HG03558 (cell line): ENCODE data around the gene LSAMP.

Experiments used
- ATAC-seq: cut with Tn5 transposase; IDR thresholded peaks from one replicate; pipeline ENCODE4 v1.9.1; 2021; ENCODE audit warnings: moderate number of reproducible peaks; ENCODE audit not compliant: unreplicated experiment; ENCODE audit errors: extremely low read depth

The LSAMP gene

DNA sequence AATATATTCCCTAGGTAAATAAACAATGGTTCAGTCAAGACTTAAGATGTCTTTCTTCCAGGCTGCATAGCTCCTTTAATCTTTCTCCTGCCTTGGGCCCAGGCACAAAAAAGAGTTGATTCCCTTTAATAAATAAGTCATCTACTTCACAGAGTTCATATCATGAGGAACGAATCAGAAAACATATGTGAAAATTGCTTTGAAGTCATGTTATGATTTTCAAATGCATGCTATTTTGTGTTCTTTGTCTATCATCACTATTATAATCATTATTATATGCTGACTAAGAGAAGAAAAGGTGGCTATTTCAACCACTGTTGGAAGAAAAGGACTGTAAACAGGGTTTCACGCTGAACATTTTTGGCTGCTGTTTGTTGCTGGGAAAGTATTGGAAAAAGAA, 70.4 kb downstream of the LSAMP start:
- ATAC-seq: no peak

DNA sequence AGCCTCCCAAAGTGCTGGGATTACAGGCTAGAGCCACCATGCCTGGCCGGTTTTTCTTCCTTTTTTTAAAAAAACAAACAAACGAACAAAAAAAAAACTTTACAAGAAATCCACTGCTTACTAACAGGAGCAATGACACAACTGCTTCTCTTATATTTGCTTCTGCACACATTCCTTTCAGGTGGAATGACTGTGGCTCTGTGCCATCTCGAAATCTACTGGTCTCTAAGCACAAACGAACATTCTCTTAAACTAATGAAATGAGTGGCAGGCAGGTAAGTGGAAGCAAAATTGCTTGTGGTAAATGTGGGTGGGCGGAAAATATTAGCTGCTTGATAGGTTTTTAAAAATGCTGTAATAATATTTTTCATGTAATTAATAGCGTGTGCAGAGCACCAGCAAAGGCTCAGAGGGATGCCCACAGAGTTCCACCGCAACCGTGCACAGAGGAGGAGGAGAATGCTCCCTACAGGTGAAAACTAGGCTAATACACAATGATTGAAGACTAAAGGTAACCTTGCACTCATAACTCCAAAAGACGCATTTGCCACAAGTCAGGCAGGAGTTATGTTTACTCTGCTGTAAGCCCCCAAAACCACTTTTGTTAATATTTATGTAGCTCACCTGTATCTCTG, 77.4 kb downstream of the LSAMP start:
- no peak for ATAC-seq

DNA sequence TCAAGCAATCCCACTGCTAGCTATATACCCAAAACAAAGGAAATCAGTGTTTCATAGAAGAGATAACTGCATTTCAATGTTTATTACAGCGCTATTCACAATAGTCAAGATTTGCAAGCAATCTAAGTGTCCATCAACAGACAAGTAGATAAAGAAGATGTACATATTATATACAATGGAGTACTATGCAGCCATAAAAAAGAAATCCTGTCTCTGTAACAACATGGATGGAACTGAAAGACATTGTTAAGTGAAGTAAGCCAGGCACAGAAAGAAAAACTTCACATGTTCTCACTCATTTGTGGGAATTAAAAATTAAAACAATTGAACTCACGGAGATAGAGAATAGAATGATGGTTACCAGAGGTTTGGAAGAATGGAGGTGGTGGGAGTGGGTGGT, 89.2 kb downstream of the LSAMP start:
- ATAC-seq: no peak

DNA sequence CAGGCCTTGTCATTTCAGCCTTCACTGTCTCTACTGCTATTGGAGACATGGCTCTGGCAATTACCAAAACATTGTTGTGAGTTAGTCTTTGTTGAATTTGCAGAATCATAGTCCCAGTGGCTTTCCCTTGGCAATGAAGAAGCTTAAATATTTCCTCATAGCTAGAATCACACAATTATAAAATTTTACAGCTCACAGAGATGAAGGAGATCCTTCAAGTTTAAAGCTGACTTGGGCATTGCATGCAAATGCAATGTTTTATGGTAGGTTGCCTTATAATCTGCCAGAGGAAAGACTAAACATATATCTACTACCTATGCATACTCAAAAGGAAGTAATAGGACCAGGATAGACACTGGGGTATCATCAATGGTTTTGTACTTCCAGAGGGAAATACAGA, 90.9 kb downstream of the LSAMP start:
- ATAC-seq: no peak

DNA sequence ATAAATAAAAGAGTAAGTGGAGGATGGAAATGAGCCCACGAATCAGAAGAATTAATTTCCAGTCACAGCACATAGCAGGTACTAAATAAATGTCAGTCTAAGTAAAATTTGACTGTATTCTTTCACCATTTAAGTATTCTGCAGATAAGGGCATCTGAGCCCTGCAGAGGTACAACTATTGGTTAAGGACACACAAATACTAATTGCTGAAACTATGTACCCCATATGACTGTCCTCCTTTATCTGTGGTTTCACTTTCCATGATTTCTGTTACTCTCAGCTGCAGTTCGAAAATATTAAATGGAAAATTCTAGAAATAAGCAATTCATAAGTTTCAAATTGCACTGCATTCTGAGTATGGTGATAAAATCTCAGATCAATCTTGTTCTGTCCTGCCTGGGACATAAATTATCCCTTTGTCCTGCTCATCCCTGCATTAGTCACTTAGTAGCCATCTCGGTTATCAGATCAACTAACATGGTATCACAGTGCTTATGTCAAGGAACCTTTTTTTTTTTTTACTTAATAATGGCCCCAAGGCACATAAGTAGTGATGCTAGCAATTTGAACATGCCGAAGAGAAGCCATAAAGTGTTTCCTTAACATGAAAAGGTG, 95.1 kb downstream of the LSAMP start:
- no peak for ATAC-seq

DNA sequence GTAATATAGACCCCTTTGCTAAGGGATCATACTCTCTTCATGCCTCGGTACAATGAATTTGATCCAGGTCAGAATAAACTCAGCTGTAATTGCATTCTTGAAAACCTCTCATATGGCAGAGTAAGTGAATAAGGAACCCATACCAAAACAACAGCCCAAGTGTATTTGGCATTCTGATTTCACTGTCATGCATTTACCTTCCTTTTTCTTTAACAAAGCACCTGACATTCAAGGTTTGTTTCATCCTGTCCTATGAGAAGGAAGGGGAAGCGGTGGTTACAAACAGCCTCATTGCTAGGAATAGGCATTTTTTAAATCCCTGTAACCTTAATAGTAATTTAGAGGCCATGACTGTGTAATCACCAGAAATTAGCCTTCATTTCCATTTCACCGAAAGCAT, 97.1 kb downstream of the LSAMP start:
- no peak for ATAC-seq

DNA sequence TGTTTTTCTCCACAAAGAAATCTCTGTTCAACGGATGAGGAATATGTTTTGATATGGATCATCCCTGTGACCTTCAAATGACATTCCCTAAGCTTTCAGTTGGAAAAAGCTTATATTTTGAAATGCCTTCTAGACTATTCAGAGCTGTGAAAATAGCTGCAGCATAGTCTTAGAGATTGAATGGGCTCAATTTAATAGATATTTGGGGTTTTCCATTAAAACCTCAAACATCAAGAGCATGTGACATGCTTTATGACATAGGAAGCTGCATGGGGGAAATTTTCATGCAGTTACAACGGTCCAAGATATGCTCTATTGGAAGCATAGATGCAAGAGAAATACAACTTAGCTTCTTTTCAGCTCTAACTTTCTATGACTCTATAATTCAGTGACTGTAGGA, 102.8 kb downstream of the LSAMP start:
- no peak for ATAC-seq

DNA sequence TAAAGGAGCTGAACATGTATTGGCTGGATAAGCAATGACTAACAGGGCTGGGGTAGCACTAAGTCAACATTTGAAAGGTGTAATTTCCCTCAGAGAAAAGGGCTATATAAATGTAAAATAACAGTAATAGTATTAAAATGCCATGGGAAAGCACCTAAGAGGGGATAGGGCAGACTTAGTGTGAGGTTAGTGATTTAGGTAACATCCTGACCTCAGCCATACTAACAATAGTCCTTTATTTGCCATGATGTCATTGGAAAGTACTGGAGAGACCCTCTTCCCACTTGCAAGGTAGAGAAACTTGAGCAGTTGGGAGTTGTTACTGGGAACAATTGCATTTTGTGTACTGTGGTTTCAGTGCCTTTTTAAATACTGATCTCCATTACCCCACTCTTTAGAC, 103.4 kb downstream of the LSAMP start:
- ATAC-seq: no peak

DNA sequence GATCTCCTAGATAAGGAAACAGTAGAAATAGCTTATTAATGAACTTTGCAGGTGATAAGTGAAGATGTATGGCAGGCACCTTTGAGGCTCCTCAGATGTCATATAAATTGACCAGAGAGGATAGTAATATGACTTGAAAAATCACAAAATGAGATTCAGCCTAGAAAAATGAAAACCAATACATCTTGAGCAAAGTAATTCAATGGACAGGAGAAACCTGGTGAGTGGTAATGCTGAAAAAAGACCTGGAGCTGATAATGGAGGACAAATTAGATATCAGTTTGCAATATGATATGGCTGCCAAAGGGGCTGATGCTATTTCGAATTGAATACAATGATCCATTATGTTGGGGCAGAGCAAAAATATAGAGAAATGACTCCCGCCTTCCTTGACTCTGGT, 103.9 kb downstream of the LSAMP start:
- ATAC-seq: no peak

DNA sequence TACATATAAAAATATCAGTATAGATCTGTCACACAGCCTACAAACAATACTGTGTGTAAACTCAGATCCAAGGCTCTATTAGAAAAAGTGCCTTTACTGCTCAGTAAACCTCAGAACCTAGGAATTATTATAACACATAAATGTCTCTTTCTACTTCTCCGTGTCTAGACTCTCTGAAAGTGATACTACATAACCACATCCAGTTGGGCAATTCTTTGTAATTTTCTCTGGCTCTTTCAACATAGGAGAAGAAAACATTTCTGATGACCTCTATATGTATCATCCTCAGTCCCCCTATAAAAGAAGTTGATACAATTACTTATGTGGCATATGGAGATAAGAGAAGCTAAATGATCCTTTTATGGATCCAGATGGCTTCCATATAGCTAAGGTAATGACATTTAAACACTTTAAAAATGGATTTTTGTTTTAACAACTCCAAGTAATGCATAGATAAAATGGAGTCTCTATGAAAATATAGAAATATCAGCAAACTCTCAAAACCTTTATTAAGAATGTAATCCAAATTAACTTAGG, 104.5 kb downstream of the LSAMP start:
- ATAC-seq: no peak

DNA sequence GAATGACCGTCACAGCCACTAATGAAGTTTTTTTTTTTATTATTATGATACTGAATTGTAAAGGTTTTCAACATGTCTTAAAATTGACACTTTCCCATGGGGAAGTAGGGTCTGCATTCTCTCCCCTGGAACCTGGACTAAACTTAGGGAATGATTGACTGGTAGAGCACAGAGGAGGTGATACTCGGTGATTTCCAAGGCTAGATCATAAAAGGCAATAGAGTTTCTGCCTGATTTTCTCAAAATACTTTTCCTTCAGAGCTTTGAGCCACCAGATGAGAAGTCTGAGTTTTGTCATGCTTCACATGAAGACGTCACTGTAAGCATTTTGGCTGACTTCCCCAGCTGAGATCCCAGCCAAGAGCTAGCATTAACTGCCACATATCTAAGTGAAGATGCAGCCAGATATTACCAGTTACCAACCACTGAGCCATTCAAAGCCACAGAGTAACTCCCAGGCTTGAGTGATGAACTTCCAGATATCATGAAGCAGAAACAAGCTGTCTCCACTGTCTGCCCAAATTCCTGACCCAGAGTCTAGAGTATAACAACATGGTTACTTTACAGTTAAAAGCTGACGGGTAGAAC, 105.8 kb downstream of the LSAMP start:
- ATAC-seq: no peak

DNA sequence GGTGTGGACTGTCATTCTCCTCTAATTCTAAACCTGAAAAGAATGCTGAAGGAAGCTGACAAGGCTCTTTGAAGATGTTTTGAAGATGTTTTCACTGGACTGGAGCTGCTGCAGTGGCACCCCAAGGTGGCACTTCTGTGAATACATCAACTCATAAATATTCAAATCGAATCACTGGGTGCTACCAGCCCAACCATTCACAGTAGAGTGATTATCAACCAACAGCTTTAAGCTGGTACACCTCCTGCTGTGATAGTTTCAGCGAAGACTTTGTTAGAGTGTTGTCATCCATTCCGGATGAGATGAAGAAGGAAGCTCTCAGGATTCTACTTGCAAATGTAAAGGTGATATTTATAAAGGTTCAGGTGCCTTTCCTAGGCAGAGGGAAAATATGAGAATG, 106.6 kb downstream of the LSAMP start:
- ATAC-seq: no peak

DNA sequence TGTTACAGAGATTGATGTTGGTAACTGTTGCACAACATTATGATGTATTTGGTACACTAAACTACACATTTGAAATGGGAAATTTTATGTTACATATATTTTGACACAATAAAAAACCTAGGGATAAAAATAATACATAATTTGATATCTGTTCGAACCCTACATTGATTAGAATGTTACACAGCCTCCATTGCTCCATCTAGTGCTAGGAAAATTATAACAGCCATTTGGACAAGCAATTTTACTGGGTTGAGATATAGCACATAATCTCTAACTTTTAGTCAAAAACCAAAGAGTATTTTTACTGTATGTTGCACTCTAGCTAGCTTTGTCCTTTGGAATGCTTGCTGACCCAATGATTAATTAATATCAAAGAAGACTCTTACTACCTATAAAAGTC, 108.1 kb downstream of the LSAMP start:
- ATAC-seq: no peak

DNA sequence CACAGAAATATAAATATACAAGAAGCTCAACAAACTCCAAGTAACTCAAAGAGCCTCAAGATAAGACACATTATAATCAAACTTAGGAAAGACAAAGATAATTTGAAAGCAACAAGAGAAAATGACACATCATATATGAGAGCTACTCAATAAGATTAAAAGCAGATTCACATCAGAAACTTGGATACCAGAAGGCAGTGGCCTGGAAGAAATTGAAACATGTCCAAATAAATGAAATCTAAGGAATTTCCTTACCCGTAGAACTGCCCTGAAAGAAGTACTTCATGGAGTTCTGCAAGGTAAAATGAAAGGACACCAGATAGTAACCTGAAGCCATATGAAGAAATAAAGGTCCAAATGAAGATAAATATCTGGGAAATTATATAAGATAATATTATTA, 113.9 kb downstream of the LSAMP start:
- ATAC-seq: no peak

DNA sequence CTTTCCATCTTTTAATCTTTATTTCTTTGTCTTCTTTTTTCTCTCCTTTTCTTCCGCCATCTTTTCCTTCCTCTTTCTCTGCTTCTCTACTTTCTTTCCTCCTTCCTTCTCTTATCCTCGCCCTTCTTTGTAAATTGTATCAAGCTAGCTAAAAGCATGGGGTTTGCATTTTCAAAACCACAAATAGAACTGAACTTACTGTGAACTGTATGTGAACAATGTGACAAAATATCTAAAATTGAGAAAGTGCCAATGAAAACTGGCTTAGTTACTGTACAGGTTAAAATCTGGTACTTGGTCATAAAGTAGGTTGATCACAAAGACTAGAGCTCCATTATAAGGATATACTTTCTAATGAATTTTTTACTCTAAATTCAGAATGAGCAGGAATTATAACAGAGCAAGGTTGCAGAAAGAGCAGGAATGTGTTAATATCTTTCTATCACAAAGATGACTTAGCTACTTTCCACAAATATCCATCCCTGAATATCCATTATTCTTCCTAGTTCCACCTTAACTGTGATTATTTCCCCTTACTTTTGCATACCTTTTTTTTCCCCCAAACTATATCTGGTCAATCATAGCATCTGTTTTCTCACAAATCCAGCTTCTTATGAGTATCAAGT, 122.4 kb downstream of the LSAMP start:
- no peak for ATAC-seq

DNA sequence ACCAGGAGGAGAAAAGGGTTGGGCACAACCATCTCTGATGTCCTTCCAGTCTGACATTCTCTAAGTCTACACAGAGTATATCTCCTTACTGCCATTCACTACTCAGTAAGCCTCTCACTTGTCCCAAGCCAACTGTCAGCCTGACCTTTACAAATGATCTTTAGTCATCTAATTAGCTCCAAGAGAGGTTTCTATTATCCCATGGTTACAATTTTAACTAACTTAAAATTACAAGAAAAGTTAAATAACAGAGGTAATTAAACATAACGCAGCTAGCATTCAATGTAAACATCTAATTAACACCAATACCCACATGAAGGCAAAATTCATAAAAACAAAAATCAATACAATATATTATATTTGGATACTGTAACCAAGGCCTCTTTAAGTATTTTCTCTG, 126.9 kb downstream of the LSAMP start:
- ATAC-seq: no peak

DNA sequence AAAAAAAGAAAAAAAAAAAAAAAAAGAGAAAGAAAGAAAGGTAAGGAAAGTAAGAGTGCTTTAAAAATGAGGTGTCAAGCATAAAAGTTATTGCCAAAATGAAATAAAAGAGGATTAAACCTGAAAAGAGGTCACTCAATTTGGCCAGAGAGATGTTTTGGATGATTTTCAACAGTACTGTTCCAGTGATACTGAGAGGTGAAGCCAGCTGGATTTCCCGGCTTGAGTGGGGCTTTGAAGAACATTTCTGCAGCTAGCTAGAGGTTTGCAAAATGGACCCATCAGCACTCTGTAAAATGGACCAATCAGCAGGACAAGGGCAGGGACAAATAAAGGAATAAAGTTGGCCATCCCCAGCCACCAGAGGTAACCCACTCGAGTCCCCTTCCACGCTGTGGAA, 128.5 kb downstream of the LSAMP start:
- no peak for ATAC-seq

DNA sequence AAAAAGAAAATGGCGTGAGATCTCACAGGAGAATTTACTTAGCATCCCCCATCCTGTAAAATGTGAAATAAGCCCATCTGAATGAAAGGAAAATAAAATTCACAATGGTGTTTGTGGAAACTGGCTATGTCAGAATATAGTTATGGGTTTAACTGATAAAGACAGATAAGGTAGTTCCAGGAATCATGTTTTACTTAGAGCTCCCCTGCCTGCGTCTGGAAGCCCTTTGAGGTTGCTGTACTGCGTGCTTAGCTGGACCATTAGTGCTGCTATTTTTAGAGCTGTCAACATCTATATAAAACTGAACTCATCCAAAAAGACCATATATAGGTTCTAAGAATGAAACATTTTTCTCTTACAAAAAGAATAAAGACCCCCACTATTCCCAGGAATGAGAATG, 130.8 kb downstream of the LSAMP start:
- ATAC-seq: no peak

DNA sequence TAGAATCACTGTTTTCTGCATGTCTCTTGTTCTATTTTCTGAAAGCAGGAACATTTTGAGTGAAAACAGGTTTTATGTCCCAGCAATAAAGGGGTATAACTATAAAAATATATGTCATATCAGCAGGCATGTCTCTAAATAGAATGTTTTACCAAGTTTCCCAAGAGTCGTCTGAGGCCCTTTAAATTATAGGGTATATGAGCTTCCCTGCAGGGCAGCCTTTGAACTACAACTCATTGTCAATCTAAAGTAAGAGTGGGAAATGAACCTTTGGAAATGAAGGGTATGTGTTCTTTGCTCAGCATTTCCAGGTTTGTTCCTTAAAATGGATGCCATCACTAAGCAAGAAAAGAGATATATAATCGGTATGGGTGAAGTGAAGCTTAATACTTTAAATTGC, 138.6 kb downstream of the LSAMP start:
- no peak for ATAC-seq

DNA sequence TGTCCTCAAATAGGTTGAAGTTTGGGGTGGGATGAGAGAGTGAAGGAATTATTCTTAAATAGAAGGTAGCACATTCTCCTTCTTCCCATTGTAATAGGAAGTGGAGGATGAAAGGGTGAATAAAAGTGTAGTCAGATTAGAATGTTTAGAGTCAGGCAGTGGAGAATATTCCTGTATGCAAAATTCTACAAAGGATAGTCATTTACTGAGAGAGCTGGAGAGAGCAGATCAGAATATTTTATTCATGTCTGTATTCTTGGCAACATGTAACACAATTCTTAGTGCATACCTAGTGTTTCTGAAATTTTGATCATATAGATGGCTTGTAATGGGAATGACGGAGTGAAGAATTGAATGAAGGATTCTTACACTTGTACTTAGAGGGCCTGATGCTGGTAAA, 139.1 kb downstream of the LSAMP start:
- ATAC-seq: no peak

DNA sequence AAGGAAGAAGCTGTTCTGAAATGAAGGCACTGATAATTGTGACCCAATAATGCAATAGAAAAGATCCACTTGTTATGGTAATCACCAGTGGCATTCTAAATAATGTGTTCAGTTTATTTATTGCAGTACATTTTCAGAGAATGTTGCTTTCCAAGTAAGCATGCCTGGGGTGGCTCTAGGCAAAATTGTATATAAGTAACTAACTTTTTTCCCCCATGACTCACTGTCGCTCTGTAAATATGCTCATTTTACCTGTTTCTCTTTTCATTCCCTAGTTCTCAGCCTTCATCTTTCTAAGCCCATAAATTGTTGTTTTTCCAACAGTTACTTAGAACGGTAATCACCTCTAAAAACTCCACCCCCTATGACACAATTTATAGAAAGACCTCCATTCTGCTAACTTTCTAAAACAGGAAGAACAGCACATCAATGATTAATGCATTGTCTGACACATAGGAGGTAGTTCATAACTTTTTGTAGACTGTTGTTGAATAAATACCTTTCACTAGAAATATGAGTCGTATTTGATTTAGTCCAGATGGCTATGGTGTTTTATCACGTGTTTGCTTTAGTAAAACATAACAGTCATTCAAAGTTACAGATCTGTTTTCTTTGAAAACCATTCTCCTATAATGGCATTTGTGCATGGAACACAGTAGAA, 143.1 kb downstream of the LSAMP start:
- ATAC-seq: no peak
